ENCODE measurements around the gene MYEF2.

MYEF2 gene

DNA sequence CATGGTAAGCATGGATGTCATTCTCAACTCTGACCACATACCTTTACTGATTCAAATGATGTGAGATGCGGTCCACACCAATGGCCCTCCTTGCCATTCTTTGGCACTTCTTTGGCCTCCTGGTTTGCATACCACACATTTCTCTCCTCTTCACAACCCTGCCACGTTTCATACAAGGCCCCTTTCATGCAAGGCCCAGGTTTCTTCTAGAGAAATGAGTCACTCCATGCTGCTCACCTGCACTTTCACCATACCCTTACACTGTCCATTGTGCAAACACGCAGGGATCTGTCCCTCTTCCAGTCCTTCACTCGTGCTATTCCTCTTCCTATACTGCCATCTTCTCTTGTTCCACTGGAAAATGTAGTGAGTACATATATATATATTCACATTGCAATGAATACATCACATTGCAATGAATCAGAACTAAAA is 81.7 kb downstream of the MYEF2 start:
- H3K4me3 ChIP-seq (ENCODE audit: low read length): no peak overlapping the region
- no peak for DNase-seq (ENCODE audit: low read depth, low spot score)

DNA sequence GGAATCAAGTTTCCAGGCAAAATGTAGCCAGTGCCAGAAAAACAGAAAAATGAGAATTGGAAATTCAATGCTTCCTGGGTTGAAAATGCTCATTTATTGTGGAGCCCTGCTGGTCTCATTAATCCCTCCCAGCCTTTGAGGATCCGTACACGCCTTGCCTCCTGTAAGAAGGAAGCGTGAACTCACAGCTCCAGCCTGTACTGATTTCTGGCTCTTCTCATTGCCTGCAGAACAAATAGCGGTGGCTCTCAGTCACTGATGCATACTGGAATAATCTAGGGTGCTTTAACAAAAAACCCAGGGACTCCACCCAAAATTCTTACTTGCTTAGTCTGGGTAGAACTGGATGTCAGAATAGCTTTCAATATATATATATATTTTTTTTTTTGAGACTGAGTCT is 86.6 kb downstream of the MYEF2 start:
- H3K4me3 ChIP-seq (ENCODE audit: low read length): no peak overlapping the region
- DNase-seq (ENCODE audit: low read depth, low spot score): no peak

- H3K4me3 ChIP-seq (ENCODE audit: low read length): no peak overlapping the region
- no peak for DNase-seq (ENCODE audit: low read depth, low spot score)
Measured at GRCh38 chr15:48090666-48091065, 87.4 kb downstream of the MYEF2 start.

DNA sequence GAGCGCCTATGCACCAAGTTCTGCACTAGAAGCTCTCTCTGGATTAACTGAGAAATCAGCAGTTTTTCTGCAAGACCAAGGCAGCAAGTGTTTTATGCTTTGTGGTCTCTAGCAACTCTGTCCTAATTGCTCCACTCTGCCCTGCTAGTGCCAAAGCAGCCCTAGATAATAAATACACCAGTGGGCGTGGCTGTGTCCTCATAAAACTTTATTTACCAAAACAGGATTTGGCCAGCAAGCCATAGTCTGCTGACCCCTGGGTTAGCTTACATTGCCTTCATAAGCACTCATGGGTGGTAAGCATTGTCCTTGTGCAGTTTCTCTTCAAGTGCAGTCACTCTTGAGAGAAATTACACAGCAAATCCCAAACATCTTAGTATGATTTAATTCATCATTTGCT is 88.0 kb downstream of the MYEF2 start:
- no peak for DNase-seq (ENCODE audit: low read depth, low spot score)
- H3K4me3 ChIP-seq (ENCODE audit: low read length): no peak overlapping the region

DNA sequence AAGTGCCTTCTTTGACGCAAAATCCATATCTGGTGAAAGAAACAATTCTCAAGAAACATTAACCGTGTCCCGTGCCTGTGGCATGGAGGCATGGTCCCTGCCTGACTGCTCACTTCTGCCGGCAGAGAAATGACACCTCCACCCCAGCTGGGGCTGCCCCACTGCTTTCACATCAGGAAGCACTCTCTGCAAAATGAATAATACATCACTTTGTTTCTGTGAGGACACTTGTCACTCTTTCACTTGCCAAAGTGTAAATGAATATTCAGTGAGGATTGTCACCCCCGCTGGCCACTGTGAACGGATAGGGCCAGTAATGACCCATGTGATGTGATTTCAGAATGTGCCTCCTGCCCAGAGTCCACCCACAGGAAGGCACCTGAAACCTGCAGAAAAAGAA is 88.4 kb downstream of the MYEF2 start:
- H3K4me3 ChIP-seq (ENCODE audit: low read length): no peak overlapping the region
- DNase-seq (ENCODE audit: low read depth, low spot score): no peak

GRCh38 chr15:48087844-48088243 is 90.3 kb downstream of the MYEF2 start:
- no peak for DNase-seq (ENCODE audit: low read depth, low spot score)
- no peak overlapping the region for H3K4me3 ChIP-seq (ENCODE audit: low read length)

GRCh38 chr15:48086576-48086975 is 91.5 kb downstream of the MYEF2 start:
- no peak overlapping the region for H3K4me3 ChIP-seq (ENCODE audit: low read length)
- DNase-seq (ENCODE audit: low read depth, low spot score): no peak

DNA sequence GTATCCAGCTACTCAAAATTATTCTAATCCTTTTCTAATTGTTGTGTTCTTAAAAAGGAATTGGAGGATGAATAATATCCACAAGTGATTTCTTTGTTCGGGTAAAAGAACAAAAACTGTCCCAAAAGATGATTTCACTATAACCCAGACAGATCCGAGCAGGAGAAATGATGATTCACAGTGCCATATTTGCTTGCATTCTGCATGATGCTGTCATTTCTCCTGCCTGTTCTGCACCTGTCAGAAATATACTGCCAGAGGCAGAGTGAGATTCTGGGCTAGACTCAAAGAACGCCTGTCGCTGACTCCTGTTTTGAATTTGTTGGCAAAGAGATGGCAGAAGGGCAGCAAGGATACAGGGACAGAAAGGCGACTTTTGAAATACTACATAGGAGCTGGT is 92.0 kb downstream of the MYEF2 start:
- DNase-seq (ENCODE audit: low read depth, low spot score): no peak
- no peak overlapping the region for H3K4me3 ChIP-seq (ENCODE audit: low read length)

- no peak overlapping the region for H3K4me3 ChIP-seq (ENCODE audit: low read length)
- DNase-seq (ENCODE audit: low read depth, low spot score): no peak
Measured at GRCh38 chr15:48085591-48085930, 92.5 kb downstream of the MYEF2 start.

DNA sequence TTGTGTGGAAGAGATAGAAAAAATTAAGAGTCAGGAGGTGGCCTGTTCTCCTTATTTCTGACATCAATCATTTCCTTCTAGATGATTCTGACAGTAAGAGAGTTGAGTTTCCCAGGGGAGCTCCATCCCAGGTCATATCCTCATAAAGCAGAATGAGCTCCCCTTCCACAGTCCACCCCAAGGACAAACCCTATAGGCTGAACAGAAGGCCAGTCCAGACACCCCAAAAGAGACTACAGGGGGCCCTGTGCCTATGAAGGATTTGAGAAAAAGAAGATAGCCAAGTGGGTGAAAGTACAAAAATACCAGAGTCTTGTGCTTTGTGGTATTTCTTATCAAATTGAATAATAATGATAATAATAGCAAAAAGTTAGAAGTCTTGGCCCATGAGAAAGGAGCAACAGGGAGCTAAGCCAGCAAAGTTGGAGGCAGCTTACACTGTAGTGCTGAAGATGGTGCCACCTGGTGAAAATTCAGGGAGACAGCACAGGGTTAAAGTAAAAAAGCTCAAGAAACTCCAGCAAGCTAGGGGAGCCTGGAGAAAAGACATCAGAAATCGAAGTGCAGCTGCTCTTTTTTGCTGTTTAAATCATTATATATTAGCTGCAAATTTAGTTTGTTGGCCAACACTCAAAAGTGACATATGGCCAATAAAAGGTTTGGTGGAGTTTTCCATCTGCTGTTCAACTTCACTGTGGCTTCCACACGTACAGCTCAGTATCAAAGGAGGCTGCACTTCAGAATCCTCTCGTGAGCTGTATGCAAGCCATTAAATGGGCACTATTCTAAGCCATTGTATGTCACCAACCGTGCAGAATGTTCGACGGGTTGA is 93.1 kb downstream of the MYEF2 start:
- DNase-seq (ENCODE audit: low read depth, low spot score): peak; percentile 26
- H3K4me3 ChIP-seq (ENCODE audit: low read length): no peak overlapping the region
